Gastroesophageal sphincter (tissue), 3 donors: ENCODE measurements around the gene MT1E.

ENCODE experiments used
- POLR2A ChIP-seq, 2 donors: fragments of 450-650 bp; IDR thresholded peaks; one replicate each; pipeline ENCODE4 v1.6.1; 2017; ENCODE audit warnings: antibody characterized with exemption in 2 of 2, mild to moderate bottlenecking in 2 of 2, moderate library complexity in 1 of 2
- POLR2AphosphoS5 ChIP-seq: sonication (generic); formaldehyde crosslinking; IDR thresholded peaks from one replicate; pipeline ENCODE4 v1.6.1; 2017; ENCODE audit warnings: antibody characterized with exemption
- TF ChIP-seq, protein P1 (sequence below), 4 experiments: fragments of 200-600 bp in 2 of 4; fragments of 450-650 bp in 2 of 4; sonication (generic) in 1 of 4; IDR thresholded peaks; one replicate each; pipeline ENCODE4 v1.5.1; 2017 to 2019; ENCODE audit warnings: antibody characterized with exemption in 4 of 4, mild to moderate bottlenecking in 2 of 4, moderate library complexity in 2 of 4

DNA sequence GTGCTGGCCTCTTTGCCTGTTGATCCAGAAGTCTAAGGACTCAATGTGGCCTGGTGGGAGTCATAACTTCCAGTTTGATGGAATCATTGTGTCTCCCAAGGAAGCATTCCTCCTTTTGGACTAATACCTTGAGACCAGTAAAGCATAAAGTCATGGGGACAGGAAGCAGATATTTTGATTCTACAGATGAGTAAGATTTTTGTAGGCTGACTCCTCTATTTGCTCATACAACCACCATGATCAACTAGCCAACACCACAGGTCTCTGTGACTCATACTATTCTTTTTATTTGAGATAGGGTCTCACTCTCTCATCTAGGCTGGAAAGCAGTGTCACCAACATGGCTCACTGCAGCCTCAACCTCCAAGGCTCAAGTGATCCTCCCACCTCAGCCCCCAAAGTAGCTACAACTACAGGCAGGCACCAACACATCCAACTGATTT, 11.0 kb upstream of the MT1E start:
- TF ChIP-seq POLR2A (IDR thresholded peaks at IDR 0.05) (no peak), POLR2AphosphoS5 (no peak)
- TF ChIP-seq, protein P1, sequence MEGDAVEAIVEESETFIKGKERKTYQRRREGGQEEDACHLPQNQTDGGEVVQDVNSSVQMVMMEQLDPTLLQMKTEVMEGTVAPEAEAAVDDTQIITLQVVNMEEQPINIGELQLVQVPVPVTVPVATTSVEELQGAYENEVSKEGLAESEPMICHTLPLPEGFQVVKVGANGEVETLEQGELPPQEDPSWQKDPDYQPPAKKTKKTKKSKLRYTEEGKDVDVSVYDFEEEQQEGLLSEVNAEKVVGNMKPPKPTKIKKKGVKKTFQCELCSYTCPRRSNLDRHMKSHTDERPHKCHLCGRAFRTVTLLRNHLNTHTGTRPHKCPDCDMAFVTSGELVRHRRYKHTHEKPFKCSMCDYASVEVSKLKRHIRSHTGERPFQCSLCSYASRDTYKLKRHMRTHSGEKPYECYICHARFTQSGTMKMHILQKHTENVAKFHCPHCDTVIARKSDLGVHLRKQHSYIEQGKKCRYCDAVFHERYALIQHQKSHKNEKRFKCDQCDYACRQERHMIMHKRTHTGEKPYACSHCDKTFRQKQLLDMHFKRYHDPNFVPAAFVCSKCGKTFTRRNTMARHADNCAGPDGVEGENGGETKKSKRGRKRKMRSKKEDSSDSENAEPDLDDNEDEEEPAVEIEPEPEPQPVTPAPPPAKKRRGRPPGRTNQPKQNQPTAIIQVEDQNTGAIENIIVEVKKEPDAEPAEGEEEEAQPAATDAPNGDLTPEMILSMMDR (IDR thresholded peaks at IDR 0.05), result no peak
